HL-60/S4 treated with retinoic acid at 250 ng/mL for 4 days and 3 days (cell line): ENCODE measurements around the gene SERGEF.

Source experiments
- in situ Hi-C: fragments of 300-500 bp; cut with MboI; formaldehyde crosslinking; loops from 2 replicates; pipeline ENCODE4 v1.7.0; 2022; ENCODE audit warnings: low sequenced_read_pairs

SERGEF gene

GRCh38 chr11:17958446-17958845 lies 54.4 kb downstream of the SERGEF start:
- in situ Hi-C loops, result no loop called here

GRCh38 chr11:17954395-17955252 lies 58.2 kb downstream of the SERGEF start:
- in situ Hi-C loops, result no loop called here

DNA sequence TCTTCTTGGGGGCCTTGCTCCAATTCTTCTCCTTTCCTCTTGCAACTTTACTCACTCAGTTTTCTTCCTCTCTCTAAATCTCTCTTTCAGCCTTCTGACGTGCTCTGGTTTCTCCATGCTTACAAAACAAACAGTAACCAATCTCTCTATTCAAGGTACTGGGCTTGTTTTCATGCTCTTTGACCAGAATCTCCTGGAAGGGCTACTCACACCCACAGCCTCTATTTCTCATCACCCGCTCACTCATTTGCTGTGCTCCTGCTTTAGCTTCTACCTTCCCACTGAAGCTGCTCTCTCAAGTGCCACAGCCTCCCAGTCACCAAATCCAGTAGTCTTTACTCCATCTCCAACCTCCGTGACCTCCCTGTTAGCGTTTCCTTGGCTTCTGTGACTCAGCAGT lies 60.4 kb downstream of the SERGEF start:
- in situ Hi-C loops, result no loop called here

DNA sequence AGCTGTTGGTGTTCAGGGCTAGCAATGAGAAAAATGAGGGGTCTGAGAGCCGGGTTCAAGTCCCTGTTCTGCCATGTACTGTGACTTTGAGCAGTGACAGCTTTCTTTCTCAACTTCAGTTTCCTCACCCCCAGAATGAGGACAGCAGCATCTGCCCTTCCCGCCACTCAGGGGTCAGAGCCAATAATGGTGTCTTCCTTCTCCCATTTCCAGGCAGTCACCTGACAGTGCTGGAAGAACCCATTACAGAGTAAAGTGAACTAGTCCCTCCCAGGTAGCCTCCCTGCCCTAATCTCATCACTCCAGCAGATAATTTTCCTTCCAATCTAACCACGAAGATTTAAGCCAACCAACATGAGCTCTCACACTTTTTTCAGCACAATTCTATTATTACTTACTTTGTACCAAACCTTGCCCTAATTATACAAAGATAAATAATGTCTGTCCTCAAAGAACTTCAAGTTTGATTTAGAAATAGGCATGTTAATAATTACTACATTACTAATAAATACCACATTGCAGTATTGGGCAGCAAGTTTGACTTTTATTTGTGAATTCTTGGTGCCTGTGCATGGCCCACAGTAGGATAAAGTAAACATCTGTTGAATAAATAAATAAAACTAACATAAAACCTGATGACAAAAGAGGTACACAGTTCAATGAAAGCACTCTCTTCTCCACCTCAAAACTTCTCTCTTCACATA lies 61.0 kb downstream of the SERGEF start:
- in situ Hi-C loops, result no loop called here

DNA sequence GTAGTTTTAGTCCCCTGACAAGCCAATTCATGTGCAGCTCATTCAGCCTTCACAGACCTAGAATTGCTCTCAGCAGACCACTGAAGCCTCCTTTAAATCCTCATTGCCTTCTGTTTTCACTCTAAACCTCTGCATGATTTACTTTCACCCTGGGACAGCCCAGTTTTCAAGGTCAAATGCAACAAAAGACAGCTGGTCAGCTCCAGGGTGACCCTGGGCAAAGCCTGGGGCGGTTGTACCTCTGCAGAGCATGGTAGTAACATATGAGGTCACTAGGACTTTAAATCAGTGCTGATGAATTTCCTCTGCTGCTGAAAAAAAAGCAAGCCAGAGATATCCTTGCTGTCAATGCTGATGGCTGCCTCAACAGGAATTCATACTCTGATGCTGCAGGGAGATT lies 62.2 kb downstream of the SERGEF start:
- in situ Hi-C loops, result no loop called here

GRCh38 chr11:17948296-17948695 lies 64.6 kb downstream of the SERGEF start:
- in situ Hi-C loops, result no loop called here

DNA sequence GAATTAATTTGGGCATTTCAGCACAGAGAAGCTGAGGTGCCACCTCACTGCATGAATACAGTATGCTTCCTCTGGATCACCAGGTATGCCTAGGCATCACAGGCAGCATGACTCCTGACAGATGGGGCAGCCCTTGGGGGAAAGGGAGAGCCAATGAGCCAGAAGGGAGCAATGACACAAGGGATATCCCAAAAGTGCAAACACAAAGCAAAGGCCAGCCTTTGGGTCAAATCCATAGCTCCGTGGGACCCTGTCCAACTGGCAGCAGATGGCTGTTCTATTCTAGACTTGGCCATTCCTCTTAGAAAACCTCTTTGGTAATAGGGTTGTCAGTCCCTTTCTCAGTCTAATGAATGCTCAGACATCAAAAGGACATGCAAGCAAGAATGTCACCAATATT lies 73.3 kb downstream of the SERGEF start:
- in situ Hi-C loops, result no loop called here

GRCh38 chr11:17936790-17937189 lies 76.1 kb downstream of the SERGEF start:
- in situ Hi-C loops, result no loop called here

GRCh38 chr11:17934194-17934593 lies 78.7 kb downstream of the SERGEF start:
- in situ Hi-C loops, result no loop called here

GRCh38 chr11:17933708-17934107 lies 79.1 kb downstream of the SERGEF start:
- in situ Hi-C loops, result no loop called here

DNA sequence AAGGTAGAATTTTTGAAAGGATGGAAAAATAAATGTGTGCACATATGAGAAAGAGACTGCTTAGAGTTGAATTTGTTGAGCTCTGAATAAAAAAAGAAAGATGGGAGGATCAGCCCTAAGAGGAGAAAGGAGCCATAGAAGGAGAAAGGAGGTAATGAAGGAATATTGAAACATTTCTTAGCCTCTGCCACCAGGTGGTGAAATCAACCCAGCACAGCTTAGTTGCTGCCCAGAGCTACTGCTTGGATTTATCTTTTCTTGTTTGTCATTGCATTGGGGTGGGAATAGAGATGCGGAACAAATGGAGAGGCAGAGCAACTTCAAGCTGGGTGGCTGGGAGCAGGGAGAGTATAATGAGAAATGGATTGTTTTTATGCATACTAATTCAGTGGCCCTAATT lies 80.4 kb downstream of the SERGEF start:
- in situ Hi-C loops, result no loop called here

- in situ Hi-C loops, result no loop called here
Observed at GRCh38 chr11:17931595-17931994, 81.3 kb downstream of the SERGEF start.

DNA sequence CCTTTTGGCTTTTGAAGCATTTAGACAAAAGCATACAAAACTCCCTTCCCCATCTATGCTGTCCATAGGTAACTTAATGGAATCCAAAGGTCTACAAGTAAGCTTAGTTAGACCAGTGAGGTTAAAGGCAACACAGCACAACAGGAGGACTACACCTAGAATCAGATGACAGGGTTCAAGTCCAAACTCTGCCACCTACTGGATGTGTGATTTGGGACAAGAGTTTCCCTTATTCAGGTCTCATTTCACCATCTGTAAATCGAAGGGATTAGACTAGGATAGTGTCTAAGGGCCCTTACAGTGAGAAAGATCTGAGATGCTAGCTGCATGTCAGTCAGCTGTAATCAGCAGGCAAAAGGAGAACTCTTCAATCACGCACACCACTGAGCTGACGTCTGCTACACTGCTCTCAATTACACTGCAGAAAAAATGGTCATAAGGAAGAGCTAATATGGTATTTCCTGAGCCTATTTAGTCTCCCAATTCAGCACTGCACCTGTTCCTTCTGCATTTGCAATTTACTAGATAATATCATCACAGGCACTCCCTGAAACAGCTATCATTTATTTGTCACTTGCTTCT lies 82.2 kb downstream of the SERGEF start:
- in situ Hi-C loops, result no loop called here

- in situ Hi-C loops, result no loop called here
Observed at GRCh38 chr11:17929171-17929570, 83.7 kb downstream of the SERGEF start.

DNA sequence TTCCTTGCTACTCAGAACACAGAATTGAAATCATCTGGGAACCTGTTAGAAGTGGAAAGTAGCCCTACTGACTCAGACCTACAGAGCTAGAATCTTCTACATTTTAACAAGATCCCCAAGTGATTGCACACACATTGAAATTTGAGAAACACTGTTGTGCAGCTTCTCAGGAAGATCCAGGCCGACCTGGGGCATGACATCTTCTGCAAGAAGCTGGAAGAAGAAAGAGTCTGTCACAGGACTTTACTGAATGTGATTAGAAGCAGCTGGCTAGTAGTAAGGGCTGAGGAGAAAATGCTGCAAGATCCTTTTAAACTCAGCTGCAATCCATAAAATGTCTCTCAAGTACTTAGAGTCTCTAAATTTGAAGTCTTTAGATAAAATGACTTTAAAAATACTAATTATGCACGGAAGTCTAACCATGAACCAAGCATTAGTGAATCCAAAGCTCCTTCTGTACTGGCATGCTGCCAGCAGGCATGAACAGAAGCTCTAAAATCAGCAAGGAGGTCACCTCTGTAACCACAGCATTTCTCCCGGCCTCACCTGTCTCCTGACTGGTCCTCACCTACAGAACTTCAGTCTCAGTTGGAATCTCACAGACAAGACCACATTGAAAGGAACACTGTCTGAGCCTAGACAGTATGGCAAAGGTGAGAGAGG lies 85.0 kb downstream of the SERGEF start:
- in situ Hi-C loops, result no loop called here

DNA sequence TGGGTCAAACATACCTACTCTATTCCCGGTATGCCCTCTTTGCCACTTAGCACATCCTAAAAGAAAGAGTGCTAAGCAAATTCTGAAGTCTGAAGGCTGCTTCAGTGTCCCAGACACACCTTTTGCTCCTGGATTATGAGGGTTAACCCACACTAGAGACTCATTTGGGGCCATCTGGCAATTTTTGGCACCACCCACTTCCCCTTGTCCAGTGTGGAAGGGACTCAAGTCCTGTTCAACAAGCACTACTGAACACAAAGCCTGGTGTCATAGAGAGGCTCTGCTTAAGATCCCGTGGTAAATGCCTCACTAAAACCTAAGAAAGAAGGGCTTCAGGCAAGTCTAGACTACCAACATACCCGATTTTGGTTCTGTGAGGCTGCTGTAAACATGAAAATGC lies 85.8 kb downstream of the SERGEF start:
- in situ Hi-C loops, result no loop called here

DNA sequence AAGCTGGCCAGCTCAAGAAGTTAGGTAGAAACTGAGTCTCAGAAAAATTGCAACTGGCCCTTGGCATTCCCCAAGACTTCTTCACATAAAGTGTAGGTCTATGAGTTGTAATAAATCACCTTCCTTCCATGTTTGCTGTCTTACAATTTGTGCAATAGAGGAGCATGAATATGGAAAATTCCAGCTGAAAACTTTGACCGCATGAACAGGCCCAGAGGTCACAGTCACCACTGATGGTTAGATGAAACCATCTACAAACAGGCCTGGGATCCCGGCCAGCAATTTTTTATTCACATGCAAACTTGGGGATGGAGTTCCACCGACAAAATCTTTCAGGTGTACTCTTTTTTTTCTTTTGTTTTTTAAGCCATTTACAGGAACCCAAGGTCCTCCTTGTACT lies 88.1 kb downstream of the SERGEF start:
- in situ Hi-C loops, result no loop called here

- in situ Hi-C loops, result no loop called here
Observed at GRCh38 chr11:17923217-17923616, 89.6 kb downstream of the SERGEF start.

DNA sequence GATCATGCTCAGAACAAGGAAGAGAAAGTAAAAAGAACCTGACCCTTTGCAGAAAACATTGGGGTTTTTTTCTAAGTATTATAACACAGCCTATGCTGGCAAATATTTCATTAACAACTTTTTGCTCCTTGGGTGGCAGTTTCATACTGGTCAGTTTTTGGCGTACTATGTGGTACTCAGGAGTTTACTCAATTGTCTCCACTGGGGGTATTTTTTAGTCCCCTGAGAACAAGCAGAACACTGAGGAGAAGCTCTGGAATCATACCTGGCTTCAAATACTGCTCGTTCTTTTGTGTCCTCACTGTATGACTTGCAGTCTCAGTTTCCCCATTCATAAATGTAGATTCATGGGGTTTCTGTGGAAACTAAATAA lies 90.4 kb downstream of the SERGEF start:
- in situ Hi-C loops, result no loop called here

DNA sequence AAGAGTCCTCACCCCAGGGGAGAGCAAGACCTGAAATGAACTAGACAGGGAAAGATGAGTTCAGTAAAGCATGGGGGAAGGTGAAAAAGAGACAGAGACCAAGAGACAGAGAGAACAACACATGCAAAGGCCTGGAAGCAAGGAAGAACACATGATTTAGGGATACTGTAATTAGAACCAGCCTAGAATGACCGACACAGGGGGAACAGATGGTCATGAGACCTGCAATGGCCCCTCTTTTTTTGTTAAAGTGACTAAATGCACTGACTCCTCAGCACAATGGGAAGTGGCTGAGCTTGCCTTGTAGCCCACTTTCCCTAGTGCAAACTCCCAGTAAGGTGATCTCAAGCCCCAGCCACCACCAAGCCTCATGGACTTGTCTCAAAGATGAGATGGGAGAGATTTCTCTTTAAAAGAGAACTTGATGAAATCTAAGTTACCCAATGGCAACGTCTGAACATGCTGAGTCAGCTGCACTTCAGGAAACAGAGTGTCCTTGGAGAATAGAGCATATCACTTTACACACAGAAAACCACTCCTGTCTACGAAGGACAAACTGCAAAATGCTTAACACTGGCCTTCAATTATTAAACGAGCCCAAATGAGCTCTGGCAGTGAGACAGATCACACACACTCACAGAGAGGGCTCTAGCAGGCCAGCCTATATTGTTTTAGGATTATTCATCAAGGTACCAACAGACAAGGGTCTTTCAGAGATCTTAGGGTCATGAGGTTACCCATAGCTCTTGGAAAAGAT lies 91.0 kb downstream of the SERGEF start:
- in situ Hi-C loops, result no loop called here
